K562 (cell line): Measurements from ENCODE around the gene GNS. TPM values are rescaled to one million over a fixed set of nuclear protein-coding genes. Genes with fewer than 3 reads are reported as not detected.

ENCODE experiments used
- ATAC-seq: fragments of 200-7000 bp; cut with Tn5 transposase; 3 replicates; pipeline ENCODE4 v1.9.1; 2020; ENCODE audit warnings: moderate library complexity
- BruUV-seq: library from RNA; stranded (reverse); fragments of 400-500 nt; replicated peaks from 2 replicates; lab custom pipeline; 2021; lab: Mats Ljungman, UMichigan
- CTCF ChIA-PET: fragments of 300-600 bp; formaldehyde crosslinking; extraction: SDS; loops from one replicate; lab custom pipeline; 2021; ENCODE audit warnings: low intra/inter-chr PET ratio; lab: Yijun Ruan, JAX
- POLR2A ChIA-PET: fragments of 300-600, 350-650 bp; sonication (Branson Sonifier 250); formaldehyde crosslinking; extraction: SDS; loops from one replicate; lab custom pipeline; 2021; ENCODE audit warnings: antibody characterized with exemption, inconsistent platforms; lab: Yijun Ruan, JAX
- DNase-seq, 4 experiments: peaks; one replicate each; pipeline versions ENCODE4 v3.0.0 to v3.0.0-alpha.2; 2011 to 2018; ENCODE audit warnings: low spot score in 3 of 4, mixed read lengths in 3 of 4; ENCODE audit errors: extremely low read depth in 1 of 4
- FAIRE-seq: peaks from 2 replicates; lab custom pipeline; 2011; peaks lifted over from hg19 to GRCh38; lab: Jason Lieb, UNC
- H2AFZ ChIP-seq: 2 replicates; pipeline ENCODE4 v1.6.0; 2011; ENCODE audit warnings: low read depth, low read length, control low read depth, inconsistent platforms
- H3K27ac ChIP-seq: fragments of 200-600 bp; 3 replicates; pipeline ENCODE4 v1.8.0; 2011; ENCODE audit warnings: low read depth, mild to moderate bottlenecking, control low read depth, inconsistent platforms, low read length, moderate library complexity, mixed read lengths; ENCODE audit errors: extremely low read depth
- H3K27me3 ChIP-seq, 2 experiments: fragments of 300-600 bp in 1 of 2; 2 replicates in 1 of 2; 3 replicates in 1 of 2; pipeline versions ENCODE4 v1.6.0 to v1.8.0; 2011; ENCODE audit warnings: inconsistent platforms in 2 of 2, low read length in 2 of 2, mild to moderate bottlenecking in 1 of 2, mixed read lengths in 1 of 2, moderate library complexity in 1 of 2; ENCODE audit not compliant: control insufficient read depth in 2 of 2, insufficient read depth in 2 of 2
- H3K36me3 ChIP-seq: fragments of 300-600 bp; 3 replicates; pipeline ENCODE4 v1.8.0; 2011; ENCODE audit warnings: mild to moderate bottlenecking, low read length, inconsistent platforms; ENCODE audit not compliant: control insufficient read depth, insufficient read depth
- H3K4me1 ChIP-seq, 2 experiments: fragments of 200-600 bp in 1 of 2; replicated peaks in 1 of 2; 2 replicates in 1 of 2; 3 replicates in 1 of 2; pipeline versions ENCODE4 v1.5.1 to v1.8.0; 2011; ENCODE audit warnings: inconsistent platforms in 2 of 2, low read length in 2 of 2, mild to moderate bottlenecking in 1 of 2, mixed read lengths in 1 of 2, moderate library complexity in 1 of 2; ENCODE audit not compliant: control insufficient read depth in 2 of 2, insufficient read depth in 2 of 2
- H3K4me2 ChIP-seq: 2 replicates; pipeline ENCODE4 v1.6.1; 2011; ENCODE audit warnings: low read length, control low read depth, inconsistent platforms, mixed read lengths; ENCODE audit not compliant: insufficient read depth
- H3K4me3 ChIP-seq: fragments of 200-600 bp; sonication (generic), shearing (Covaris generic); 2 replicates; pipeline ENCODE4 v1.5.1; 2016; ENCODE audit warnings: control low read depth, inconsistent platforms
- H3K79me2 ChIP-seq: fragments of 200-600 bp; 3 replicates; pipeline ENCODE4 v1.8.0; 2011; ENCODE audit warnings: low read length, inconsistent platforms; ENCODE audit not compliant: control insufficient read depth, insufficient read depth
- H3K9ac ChIP-seq, 2 experiments: 2 replicates each; pipeline versions ENCODE4 v1.6.0 to v1.6.1; 2011; ENCODE audit warnings: low read depth in 2 of 2, low read length in 2 of 2, control low read depth in 1 of 2, inconsistent platforms in 1 of 2, mild to moderate bottlenecking in 1 of 2, mixed read lengths in 1 of 2; ENCODE audit not compliant: insufficient read depth in 1 of 2
- H3K9me1 ChIP-seq: one replicate; pipeline ENCODE4 v1.6.0; 2011; ENCODE audit warnings: inconsistent platforms, mild to moderate bottlenecking, low read length, moderate library complexity; ENCODE audit not compliant: control insufficient read depth, insufficient read depth
- H3K9me3 ChIP-seq: replicated peaks from 2 replicates; pipeline ENCODE4 v1.5.1; 2011; ENCODE audit warnings: low read depth, low read length, inconsistent platforms; ENCODE audit not compliant: control insufficient read depth, insufficient read depth
- H4K20me1 ChIP-seq: replicated peaks from 2 replicates; pipeline ENCODE4 v1.6.1; 2011; ENCODE audit warnings: low read length, inconsistent platforms, mixed read lengths; ENCODE audit not compliant: control insufficient read depth, insufficient read depth
- COPS2 ChIP-seq: fragments of 450-650 bp; conservative IDR thresholded peaks from 2 replicates; pipeline ENCODE4 v1.6.1; 2016; ENCODE audit warnings: mild to moderate bottlenecking, moderate library complexity
- MAFG ChIP-seq: fragments of 450-650 bp; conservative IDR thresholded peaks from 2 replicates; pipeline ENCODE4 v1.6.1; 2016; ENCODE audit warnings: missing genetic modification characterization, missing compliant biosample characterization
- MBD2 ChIP-seq: sonication (generic); IDR thresholded peaks from 2 replicates; pipeline ENCODE4 v1.6.1; 2016; ENCODE audit warnings: low read depth, borderline replicate concordance
- NFE2 ChIP-seq: IDR thresholded peaks from 2 replicates; pipeline ENCODE4 v1.6.1; 2014; ENCODE audit warnings: antibody characterized with exemption, low read depth
- RNF219 ChIP-seq: fragments of 250-450 bp; sonication (Bioruptor Pico); IDR thresholded peaks from 2 replicates; pipeline ENCODE4 v1.5.0; 2022; ENCODE audit warnings: mild to moderate bottlenecking
- ZBTB11 ChIP-seq, 3 experiments: fragments of 200-800 bp in 1 of 3; fragments of 250-450 bp in 1 of 3; fragments of 450-650 bp in 1 of 3; sonication (Bioruptor Pico) in 1 of 3; sonication (Bioruptor generic) in 1 of 3; formaldehyde crosslinking in 1 of 3; IDR thresholded peaks; 2 replicates each; pipeline versions ENCODE4 v1.6.1 to v1.8.0; 2016 to 2022; ENCODE audit warnings: mild to moderate bottlenecking in 2 of 3, missing genetic modification characterization in 2 of 3, missing compliant biosample characterization in 1 of 3, moderate library complexity in 1 of 3
- ZKSCAN3 ChIP-seq: fragments of 250-450 bp; sonication (Bioruptor Pico); IDR thresholded peaks from 2 replicates; pipeline ENCODE4 v1.4.0; 2020
- ZNF316 ChIP-seq: fragments of 450-650 bp; IDR thresholded peaks from 2 replicates; pipeline ENCODE4 v1.6.1; 2016
- ZNF75A ChIP-seq: fragments of 450-650 bp; formaldehyde crosslinking; IDR thresholded peaks from 2 replicates; pipeline ENCODE4 v1.4.0; 2020; ENCODE audit warnings: mild to moderate bottlenecking
- WGBS: fragments of 100-300 bp; shearing (Covaris generic); methylation state at CpG from one replicate; pipeline ENCODE4 v1.1.6; 2016; ENCODE audit warnings: low coverage, mixed read lengths; ENCODE audit not compliant: insufficient coverage; ENCODE audit errors: missing lambda C conversion rate; 5-methylcytosine and 5-hydroxymethylcytosine counted together
- in situ Hi-C: fragments of 300-500 bp; cut with MboI; formaldehyde crosslinking; loops from 4 replicates; pipeline ENCODE4 v1.15.0; 2018; ENCODE audit warnings: inconsistent platforms, mixed read lengths
- intact Hi-C: fragments of 100-400 bp; cut with micrococcal nuclease; formaldehyde crosslinking; loops from 2 replicates; pipeline ENCODE4 v1.14.2; 2022
- polyA plus RNA-seq, 8 experiments: library from polyadenylated mRNA; depleted of rRNA in 4 of 8; stranded (reverse) in 5 of 8; unstranded in 3 of 8; fragments of >200 nt; fragmentation: Nextera tagmentation in 2 of 8; fragmentation: Illumina TruSeq in 1 of 8; extraction: Ambion mirVana in 2 of 8; extraction: Trizol in 1 of 8; gene quantifications; 2 replicates each; pipeline versions ENCODE4 v1.2.1 to v1.2.3, GENCODE V29; 2011 to 2014; ENCODE audit warnings: inconsistent platforms in 1 of 8, missing spikeins in 1 of 8
- total RNA-seq, 7 experiments: library from RNA; depleted of rRNA in 6 of 7; stranded (reverse); fragments of >200 nt in 6 of 7; fragmentation: Illumina TruSeq in 2 of 7; extraction: Trizol in 2 of 7; gene quantifications; 2 replicates each; pipeline versions ENCODE4 v1.2.1 to v1.2.3, GENCODE V29; 2011 to 2021; ENCODE audit warnings: low replicate concordance in 1 of 7
- TF ChIP-seq, protein P1 (sequence below): fragments of 450-650 bp; IDR thresholded peaks from one replicate; pipeline ENCODE4 v1.6.1; 2018; ENCODE audit warnings: mild to moderate bottlenecking, moderate library complexity; ENCODE audit not compliant: partially characterized antibody
- TF ChIP-seq, protein P2 (sequence below), 2 experiments: fragments of 150-350 bp in 1 of 2; IDR thresholded peaks; 2 replicates each; pipeline ENCODE4 v1.6.1; 2012 to 2016; ENCODE audit warnings: low read depth in 2 of 2, low read length in 2 of 2, mild to moderate bottlenecking in 1 of 2, moderate library complexity in 1 of 2

The GNS gene
- total and polyA plus RNA-seq, 9 of the 15 experiments (the other 6 are each of a cell fraction or from before 2014, with no cell fraction given) = 4.6 to 30.3 (median 18.9) TPM

GRCh38 chr12:64724201-64724745 is 34.9 kb downstream of the GNS start:
- FAIRE-seq (no peak), ATAC-seq (no peak), DNase-seq (no peak)
- no peak overlapping the region for H3K4me3 ChIP-seq
- no peak overlapping the region for H2AFZ ChIP-seq
- H3K79me2 ChIP-seq = no peaks in the 10 kb centered on the region
- H3K9me3 ChIP-seq = no peaks in the 10 kb centered on the region
- ChIA-PET CTCF (no interaction called here), POLR2A (interaction anchor here (1.2 kb wide), 1 partner anchor 10 kb away, joined by 3 read pairs; no protein-coding TSS in a partner anchor)
- peaks cover 35% of the 10 kb centered on the region for H3K36me3 ChIP-seq
- in situ Hi-C loops = no loop called here
- no peak overlapping the region for H3K9ac ChIP-seq
- H3K27me3 ChIP-seq = no peaks in the 10 kb centered on the region
- peaks cover 3 to 15% of the 10 kb centered on the region in 2 experiments; a peak in 4 of 5 replicates for H3K4me1 ChIP-seq
- H4K20me1 ChIP-seq = no peaks in the 10 kb centered on the region
- intact Hi-C loops = no loop called here
- no peak overlapping the region for H3K27ac ChIP-seq
- WGBS = 84% methylated on average over 11 of the region's 11 CpGs
- BruUV-seq = no TSS peak
- peaks cover 3% of the 10 kb centered on the region for H3K9me1 ChIP-seq
- no peak overlapping the region for H3K4me2 ChIP-seq
- TF ChIP-seq ZNF316 (peak; percentile 11; the same call in 1 of the 2 replicates), COPS2 (no peak), ZBTB11 (CRISPR knock-in tag; IDR thresholded peaks at IDR 0.05) (no peak), MBD2 (no peak), ZNF75A (no peak), ZKSCAN3 (CRISPR knock-in tag) (no peak), MAFG (peak; percentile 48; the same call in 1 of the 2 replicates), NFE2 (peak; percentile 45), RNF219 (CRISPR knock-in tag) (no peak)
- TF ChIP-seq, protein P1, sequence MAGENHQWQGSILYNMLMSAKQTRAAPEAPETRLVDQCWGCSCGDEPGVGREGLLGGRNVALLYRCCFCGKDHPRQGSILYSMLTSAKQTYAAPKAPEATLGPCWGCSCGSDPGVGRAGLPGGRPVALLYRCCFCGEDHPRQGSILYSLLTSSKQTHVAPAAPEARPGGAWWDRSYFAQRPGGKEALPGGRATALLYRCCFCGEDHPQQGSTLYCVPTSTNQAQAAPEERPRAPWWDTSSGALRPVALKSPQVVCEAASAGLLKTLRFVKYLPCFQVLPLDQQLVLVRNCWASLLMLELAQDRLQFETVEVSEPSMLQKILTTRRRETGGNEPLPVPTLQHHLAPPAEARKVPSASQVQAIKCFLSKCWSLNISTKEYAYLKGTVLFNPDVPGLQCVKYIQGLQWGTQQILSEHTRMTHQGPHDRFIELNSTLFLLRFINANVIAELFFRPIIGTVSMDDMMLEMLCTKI = no peak
- TF ChIP-seq, protein P2, sequence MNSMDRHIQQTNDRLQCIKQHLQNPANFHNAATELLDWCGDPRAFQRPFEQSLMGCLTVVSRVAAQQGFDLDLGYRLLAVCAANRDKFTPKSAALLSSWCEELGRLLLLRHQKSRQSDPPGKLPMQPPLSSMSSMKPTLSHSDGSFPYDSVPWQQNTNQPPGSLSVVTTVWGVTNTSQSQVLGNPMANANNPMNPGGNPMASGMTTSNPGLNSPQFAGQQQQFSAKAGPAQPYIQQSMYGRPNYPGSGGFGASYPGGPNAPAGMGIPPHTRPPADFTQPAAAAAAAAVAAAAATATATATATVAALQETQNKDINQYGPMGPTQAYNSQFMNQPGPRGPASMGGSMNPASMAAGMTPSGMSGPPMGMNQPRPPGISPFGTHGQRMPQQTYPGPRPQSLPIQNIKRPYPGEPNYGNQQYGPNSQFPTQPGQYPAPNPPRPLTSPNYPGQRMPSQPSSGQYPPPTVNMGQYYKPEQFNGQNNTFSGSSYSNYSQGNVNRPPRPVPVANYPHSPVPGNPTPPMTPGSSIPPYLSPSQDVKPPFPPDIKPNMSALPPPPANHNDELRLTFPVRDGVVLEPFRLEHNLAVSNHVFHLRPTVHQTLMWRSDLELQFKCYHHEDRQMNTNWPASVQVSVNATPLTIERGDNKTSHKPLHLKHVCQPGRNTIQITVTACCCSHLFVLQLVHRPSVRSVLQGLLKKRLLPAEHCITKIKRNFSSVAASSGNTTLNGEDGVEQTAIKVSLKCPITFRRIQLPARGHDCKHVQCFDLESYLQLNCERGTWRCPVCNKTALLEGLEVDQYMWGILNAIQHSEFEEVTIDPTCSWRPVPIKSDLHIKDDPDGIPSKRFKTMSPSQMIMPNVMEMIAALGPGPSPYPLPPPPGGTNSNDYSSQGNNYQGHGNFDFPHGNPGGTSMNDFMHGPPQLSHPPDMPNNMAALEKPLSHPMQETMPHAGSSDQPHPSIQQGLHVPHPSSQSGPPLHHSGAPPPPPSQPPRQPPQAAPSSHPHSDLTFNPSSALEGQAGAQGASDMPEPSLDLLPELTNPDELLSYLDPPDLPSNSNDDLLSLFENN (IDR thresholded peaks at IDR 0.05; ENCODE audit: low read depth in 2 of 2, low read length in 2 of 2) = no peak
